Measurements from ENCODE around the gene KSR2. TPM values are rescaled to one million over a fixed set of nuclear protein-coding genes. Genes with fewer than 3 reads are reported as not detected.
"Not testable (repeated sequence)": the region's sequence is repeated elsewhere in the genome, so short reads cannot be mapped to it uniquely, and the experiment has no call there.

KSR2 gene
- total RNA-seq, 4 donors from 2014 or later: 1.2 to 11.0 (median 2.2) TPM

DNA sequence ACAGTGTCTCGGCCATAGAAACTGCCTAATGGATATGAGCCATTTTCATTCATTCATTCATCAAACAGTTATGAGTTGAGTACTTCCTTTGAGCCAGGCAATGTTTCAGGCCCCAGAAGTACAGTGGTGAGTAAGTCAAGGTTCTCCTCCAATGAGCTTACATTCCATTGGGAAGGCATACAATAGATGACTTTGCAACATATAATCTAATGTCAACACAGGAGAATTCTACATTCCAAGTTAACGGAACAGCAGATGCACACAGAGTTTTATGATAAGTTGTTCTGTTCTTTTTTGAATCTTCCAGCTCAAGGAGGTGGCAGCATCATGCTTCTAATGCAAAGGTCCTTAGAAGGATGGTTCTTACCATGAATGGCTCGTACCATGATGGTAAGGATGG, 44.5 kb upstream of the KSR2 start:
- no peaks in the 10 kb centered on the region for H3K27me3 ChIP-seq
- intact Hi-C loops (cut with DNase I): no loop called here
- WGBS, 2 donors: 91 to 97% methylated on average over 3 of the region's 3 CpGs
- H3K27ac ChIP-seq: no peak overlapping the region
- no peaks in the 10 kb centered on the region for H3K36me3 ChIP-seq
- TF ChIP-seq CTCF (IDR thresholded peaks at IDR 0.05): no peak
- no peak for TF ChIP-seq POLR2A (IDR thresholded peaks at IDR 0.05)
- H3K4me1 ChIP-seq: peaks cover 13 to 19% of the 10 kb centered on the region in 2 donors
- no peaks in the 10 kb centered on the region for H3K9me3 ChIP-seq
- no peak for DNase-seq
- no peak overlapping the region for H3K4me3 ChIP-seq (replicated peaks in 1 of 3)

DNA sequence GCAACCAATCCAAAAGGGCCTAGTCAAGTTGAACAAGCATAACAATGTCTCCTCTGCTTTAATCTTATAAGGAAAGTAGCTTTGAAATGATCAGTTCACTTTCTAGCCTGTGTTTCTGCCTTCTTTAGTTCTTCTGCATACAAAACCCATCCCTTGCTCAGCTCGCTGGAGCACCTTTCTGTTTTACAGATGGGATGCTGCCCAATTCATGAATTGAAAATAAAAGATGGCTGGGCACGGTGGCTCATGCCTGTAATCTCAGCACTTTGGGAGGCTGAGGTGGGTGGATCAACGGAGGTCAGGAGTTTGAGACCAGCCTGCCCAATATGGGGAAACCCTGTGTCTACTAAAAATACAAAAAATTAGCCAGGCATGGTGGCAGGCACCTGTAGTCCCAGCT, 43.2 kb upstream of the KSR2 start:
- Histone ChIP-seq H3K4me3 (replicated peaks in 1 of 3) (no peak overlapping the region), H3K27me3 (no peaks in the 10 kb centered on the region), H3K9me3 (no peaks in the 10 kb centered on the region), H3K36me3 (no peaks in the 10 kb centered on the region), H3K4me1 (peaks cover 7 to 11% of the 10 kb centered on the region in 2 donors), H3K27ac (no peak overlapping the region)
- TF ChIP-seq POLR2A (IDR thresholded peaks at IDR 0.05) (no peak), CTCF (IDR thresholded peaks at IDR 0.05) (no peak)
- intact Hi-C loops (cut with DNase I): no loop called here
- no peak for DNase-seq
- 91 to 95% methylated on average over 3 of the region's 3 CpGs for WGBS, 2 donors

DNA sequence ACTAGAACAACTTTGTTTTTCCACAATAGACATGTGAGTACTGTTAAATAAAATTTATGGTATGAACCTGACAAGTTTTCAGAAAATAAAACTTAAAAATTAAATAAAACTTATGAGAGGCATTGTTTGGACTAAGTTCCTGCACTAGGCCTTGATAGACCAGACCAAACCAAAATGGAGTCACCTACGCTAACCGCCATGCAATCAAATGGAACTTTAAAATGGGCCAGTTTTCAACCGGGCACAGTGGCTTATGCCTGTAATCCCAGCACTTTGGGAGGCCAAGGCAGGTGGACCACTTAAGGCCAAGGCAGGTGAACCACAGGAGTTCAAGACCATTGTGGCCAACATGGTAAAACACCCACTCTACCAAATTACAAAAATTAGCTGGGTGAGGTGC, 42.6 kb upstream of the KSR2 start:
- TF ChIP-seq CTCF (IDR thresholded peaks at IDR 0.05): no peak
- no peak for TF ChIP-seq POLR2A (IDR thresholded peaks at IDR 0.05)
- no peaks in the 10 kb centered on the region for H3K27me3 ChIP-seq
- H3K9me3 ChIP-seq: no peaks in the 10 kb centered on the region
- H3K27ac ChIP-seq: no peak overlapping the region
- DNase-seq: no peak
- H3K36me3 ChIP-seq: no peaks in the 10 kb centered on the region
- no peak overlapping the region for H3K4me3 ChIP-seq (replicated peaks in 1 of 3)
- intact Hi-C loops (cut with DNase I): no loop called here
- H3K4me1 ChIP-seq: peaks cover 6 to 11% of the 10 kb centered on the region in 2 donors
- WGBS, 2 donors: 98 to 99% methylated on average over 3 of the region's 3 CpGs

DNA sequence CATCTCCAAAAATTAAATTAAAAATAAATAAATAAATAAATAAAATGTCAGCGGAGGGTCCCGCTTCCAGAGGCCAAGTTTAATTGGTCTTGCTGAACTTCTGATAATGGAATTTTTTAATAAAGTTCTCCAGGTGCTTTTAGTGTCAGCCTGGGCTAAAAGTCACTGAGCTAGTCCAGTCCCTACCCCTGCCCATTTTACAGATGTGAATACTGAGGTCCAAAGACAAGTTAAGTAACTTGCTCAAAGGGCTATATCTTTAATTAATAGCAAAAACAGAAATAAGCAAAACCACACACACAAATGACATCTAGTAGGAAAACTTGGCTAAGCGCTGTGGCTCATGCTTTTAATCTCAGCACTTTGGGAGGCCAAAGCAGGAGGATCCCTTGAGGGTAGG, 42.1 kb upstream of the KSR2 start:
- Histone ChIP-seq H3K4me3 (replicated peaks in 1 of 3) (no peak overlapping the region), H3K36me3 (no peaks in the 10 kb centered on the region), H3K27ac (no peak overlapping the region), H3K9me3 (no peaks in the 10 kb centered on the region), H3K27me3 (no peaks in the 10 kb centered on the region), H3K4me1 (peaks cover 3 to 8% of the 10 kb centered on the region in 2 donors)
- 91 to 100% methylated on average over 3 of the region's 3 CpGs for WGBS, 2 donors
- intact Hi-C loops (cut with DNase I): no loop called here
- no peak for DNase-seq
- TF ChIP-seq POLR2A (IDR thresholded peaks at IDR 0.05) (no peak), CTCF (IDR thresholded peaks at IDR 0.05) (no peak)

DNA sequence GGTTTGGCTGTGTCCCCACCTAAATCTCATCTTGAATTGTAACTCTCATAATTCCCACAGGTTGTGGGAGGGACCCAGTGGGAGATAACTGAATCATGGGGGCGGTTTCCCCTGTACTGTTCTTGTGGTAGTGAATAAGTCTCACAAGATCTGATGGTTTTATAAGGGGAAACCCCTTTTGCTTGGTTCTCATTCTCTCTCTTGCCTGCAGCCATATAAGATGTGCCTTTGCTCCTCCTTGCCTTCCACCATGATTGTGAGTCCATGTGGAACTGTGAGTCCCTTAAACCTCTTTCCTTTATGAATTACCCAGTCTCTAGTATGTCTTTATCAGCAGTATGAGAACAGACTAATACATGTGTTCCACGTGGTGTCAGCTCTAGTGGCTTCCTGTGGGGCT, 31.0 kb upstream of the KSR2 start:
- intact Hi-C loops (cut with DNase I); H3K36me3 ChIP-seq; H3K27me3 ChIP-seq; H3K27ac ChIP-seq; H3K4me3 ChIP-seq (replicated peaks in 1 of 3); DNase-seq; H3K4me1 ChIP-seq; H3K9me3 ChIP-seq: not testable (repeated sequence)
- WGBS, 2 donors: 64 to 66% methylated on average over 2 of the region's 2 CpGs

DNA sequence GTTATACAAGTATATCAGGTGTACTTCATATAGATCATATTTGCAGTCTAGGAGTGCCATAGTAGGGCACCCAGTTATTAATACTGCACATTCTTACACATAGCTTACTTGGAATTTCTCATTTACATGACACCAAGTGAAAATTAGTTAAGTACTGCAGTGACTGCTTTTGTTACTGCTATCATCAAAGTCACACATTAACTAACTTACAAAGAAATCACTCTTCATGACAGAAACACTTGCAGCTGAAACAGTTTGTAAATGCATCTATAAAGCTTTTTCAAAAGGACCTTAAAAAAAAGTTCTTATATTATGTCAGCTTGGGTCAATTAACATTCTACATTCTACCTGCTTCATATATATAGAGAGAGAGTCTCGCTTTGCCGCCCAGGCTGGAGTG, 29.9 kb upstream of the KSR2 start:
- intact Hi-C loops (cut with DNase I): no loop called here
- H3K36me3 ChIP-seq: no peaks in the 10 kb centered on the region
- TF ChIP-seq POLR2A (IDR thresholded peaks at IDR 0.05) (no peak), CTCF (IDR thresholded peaks at IDR 0.05) (no peak)

More for the DNA sequence above, 29.9 kb upstream of the KSR2 start:
- no peak for DNase-seq
- no peaks in the 10 kb centered on the region for H3K4me1 ChIP-seq
- no peak overlapping the region for H3K27ac ChIP-seq
- 87 to 88% methylated on average over 2 of the region's 2 CpGs for whole genome bisulfite sequencing, 2 donors
- H3K9me3 ChIP-seq: no peaks in the 10 kb centered on the region
- no peak overlapping the region for H3K4me3 ChIP-seq (replicated peaks in 1 of 3)
- no peaks in the 10 kb centered on the region for H3K27me3 ChIP-seq
